SU-DHL-6 (cell line): Measurements from ENCODE around the gene LRBA.
A peak's percentile ranks its signal among the peaks of the same experiment; 100 is the strongest.
"Not testable (repeated sequence)": the region's sequence is repeated elsewhere in the genome, so short reads cannot be mapped to it uniquely, and the experiment has no call there.

ENCODE experiments used
- H2AFZ ChIP-seq: fragments of 200-600 bp; sonication (generic); 2 replicates; pipeline ENCODE4 v1.6.1; 2014; ENCODE audit warnings: low read depth, mild to moderate bottlenecking, moderate library complexity, mixed read lengths, antibody characterized with exemption, low read length; ENCODE audit not compliant: severe bottlenecking
- H3F3A ChIP-seq: fragments of 200-600 bp; shearing (Covaris generic); 2 replicates; pipeline ENCODE4 v1.6.0; 2016; ENCODE audit warnings: antibody characterized with exemption, mild to moderate bottlenecking; ENCODE audit not compliant: insufficient read depth
- H3K27ac ChIP-seq: fragments of 200-600 bp; sonication (generic); 2 replicates; pipeline ENCODE4 v1.5.1; 2016; ENCODE audit warnings: low read depth, mild to moderate bottlenecking, low read length, moderate library complexity, mixed read lengths
- H3K27me3 ChIP-seq: fragments of 200-600 bp; sonication (generic), shearing (Covaris generic); 2 replicates; pipeline ENCODE4 v1.6.0; 2014; ENCODE audit warnings: mild to moderate bottlenecking, low read length
- H3K36me3 ChIP-seq: fragments of 200-600 bp; sonication (generic); 2 replicates; pipeline ENCODE4 v1.6.1; 2014; ENCODE audit warnings: mild to moderate bottlenecking, low read length, mixed read lengths
- H3K4me2 ChIP-seq: fragments of 300-600, 200-600 bp; shearing (Covaris generic), sonication (generic); 2 replicates; pipeline ENCODE4 v1.6.0; 2014; ENCODE audit warnings: low read length, low read depth, mild to moderate bottlenecking; ENCODE audit not compliant: poor library complexity, severe bottlenecking
- H3K4me3 ChIP-seq: fragments of 200-600 bp; sonication (generic); 2 replicates; pipeline ENCODE4 v1.5.1; 2014; ENCODE audit warnings: antibody characterized with exemption, low read length, mild to moderate bottlenecking, mixed read lengths; ENCODE audit not compliant: insufficient read depth, poor library complexity, severe bottlenecking
- H3K79me2 ChIP-seq: fragments of 200-600 bp; sonication (generic); 2 replicates; pipeline ENCODE4 v1.6.1; 2014; ENCODE audit warnings: mild to moderate bottlenecking, low read length, moderate library complexity; ENCODE audit not compliant: insufficient read depth
- H3K9ac ChIP-seq: fragments of 200-600 bp; sonication (generic); 2 replicates; pipeline ENCODE4 v1.7.0; 2014; ENCODE audit warnings: mild to moderate bottlenecking, low read length
- H3K9me2 ChIP-seq: fragments of 200-600 bp; sonication (generic); replicated peaks from 2 replicates; pipeline ENCODE4 v1.6.1; 2014; ENCODE audit warnings: low read length; ENCODE audit not compliant: insufficient read depth
- H3K9me3 ChIP-seq: fragments of 200-600 bp; sonication (generic); 2 replicates; pipeline ENCODE4 v1.6.1; 2014; ENCODE audit warnings: low read length, mixed read lengths; ENCODE audit not compliant: insufficient read depth
- H4K20me1 ChIP-seq: fragments of 200-600 bp; sonication (generic); 2 replicates; pipeline ENCODE4 v1.6.1; 2014; ENCODE audit warnings: low read depth, mild to moderate bottlenecking, antibody characterized with exemption, low read length, moderate library complexity, mixed read lengths
- CTCF ChIP-seq: fragments of 200-600 bp; sonication (generic); IDR thresholded peaks from one replicate; pipeline ENCODE4 v1.5.1; 2017; ENCODE audit warnings: antibody characterized with exemption, mild to moderate bottlenecking, low read length, moderate library complexity; ENCODE audit not compliant: insufficient read depth, poor library complexity, severe bottlenecking
- EZH2phosphoT487 ChIP-seq: fragments of 200-600 bp; sonication (generic), shearing (Covaris generic); conservative IDR thresholded peaks from 2 replicates; pipeline ENCODE4 v1.6.1; 2018; ENCODE audit warnings: mild to moderate bottlenecking, antibody characterized with exemption, low read length, moderate library complexity, mixed read lengths

The LRBA gene

GRCh38 chr4:151000747-151001429 is 14.2 kb downstream of the LRBA start:
- H3K4me2 ChIP-seq = no peak overlapping the region
- no peak overlapping the region for H3K27ac ChIP-seq
- H2AFZ ChIP-seq = no peak overlapping the region
- 0 out of 2 replicates have a peak, but pooled peaks cover 3% of the 10 kb centered on the region for H3F3A ChIP-seq
- TF ChIP-seq EZH2phosphoT487 = no peak
- H3K9me3 ChIP-seq = no peaks in the 10 kb centered on the region
- no peaks in the 10 kb centered on the region for H3K27me3 ChIP-seq
- H3K79me2 ChIP-seq = peaks cover 99% of the 10 kb centered on the region
- H4K20me1 ChIP-seq = no peaks in the 10 kb centered on the region
- H3K4me3 ChIP-seq = no peak overlapping the region
- no peaks in the 10 kb centered on the region for H3K36me3 ChIP-seq
- no peak overlapping the region for H3K9ac ChIP-seq
- no peaks in the 10 kb centered on the region for H3K9me2 ChIP-seq

DNA sequence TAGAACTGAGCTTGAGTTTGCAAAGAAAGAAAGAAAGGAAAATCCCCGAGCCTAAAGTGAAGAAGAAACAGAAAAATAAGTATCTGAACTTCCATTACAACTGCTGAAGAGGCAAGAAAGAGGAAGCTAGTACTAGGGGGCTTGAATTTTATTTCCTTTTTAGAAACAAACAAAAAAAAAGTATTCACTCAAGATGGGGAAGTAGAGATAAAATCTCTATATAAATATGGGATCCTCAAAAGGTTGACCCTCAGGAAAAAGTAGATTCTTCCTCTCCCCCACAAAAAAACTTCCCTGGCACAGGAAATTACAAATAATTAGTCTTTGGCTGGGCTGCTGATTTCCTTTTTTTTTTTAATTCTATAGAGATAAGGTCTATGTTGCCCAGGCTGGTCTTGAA is 16.0 kb downstream of the LRBA start:
- no peak overlapping the region for H3K9ac ChIP-seq

GRCh38 chr4:150997141-150997540 is 17.9 kb downstream of the LRBA start:
- peaks cover 98% of the 10 kb centered on the region for H3K79me2 ChIP-seq
- H2AFZ ChIP-seq = no peak overlapping the region
- no peak overlapping the region for H3K4me2 ChIP-seq
- no peaks in the 10 kb centered on the region for H3K36me3 ChIP-seq
- no peaks in the 10 kb centered on the region for H3K27me3 ChIP-seq
- no peak overlapping the region for H3K4me3 ChIP-seq
- H3K9me2 ChIP-seq = no peaks in the 10 kb centered on the region
- no peaks in the 10 kb centered on the region for H3K9me3 ChIP-seq
- no peak overlapping the region for H3K27ac ChIP-seq
- H3F3A ChIP-seq = 0 out of 2 replicates have a peak, but pooled peaks cover 3% of the 10 kb centered on the region
- TF ChIP-seq CTCF (no peak), EZH2phosphoT487 (no peak)
- no peak overlapping the region for H3K9ac ChIP-seq
- H4K20me1 ChIP-seq = 0 out of 2 replicates have a peak, but pooled peaks cover 7% of the 10 kb centered on the region

More for the DNA sequence above, 16.0 kb downstream of the LRBA start:
- 0 out of 2 replicates have a peak, but pooled peaks cover 3% of the 10 kb centered on the region for H3F3A ChIP-seq
- no peaks in the 10 kb centered on the region for H3K9me3 ChIP-seq
- peak overlapping the region; percentile 45 for H2AFZ ChIP-seq
- H3K4me2 ChIP-seq = peak overlapping the region; percentile 68
- 0 out of 2 replicates have a peak, but pooled peaks cover 7% of the 10 kb centered on the region for H4K20me1 ChIP-seq
- peak overlapping the region; percentile 15 for H3K4me3 ChIP-seq
- peak overlapping the region; percentile 62 for H3K27ac ChIP-seq
- no peaks in the 10 kb centered on the region for H3K36me3 ChIP-seq
- no peaks in the 10 kb centered on the region for H3K9me2 ChIP-seq
- H3K27me3 ChIP-seq = no peaks in the 10 kb centered on the region
- peaks cover 99% of the 10 kb centered on the region for H3K79me2 ChIP-seq
- TF ChIP-seq EZH2phosphoT487 = no peak
- TF ChIP-seq CTCF = no peak

DNA sequence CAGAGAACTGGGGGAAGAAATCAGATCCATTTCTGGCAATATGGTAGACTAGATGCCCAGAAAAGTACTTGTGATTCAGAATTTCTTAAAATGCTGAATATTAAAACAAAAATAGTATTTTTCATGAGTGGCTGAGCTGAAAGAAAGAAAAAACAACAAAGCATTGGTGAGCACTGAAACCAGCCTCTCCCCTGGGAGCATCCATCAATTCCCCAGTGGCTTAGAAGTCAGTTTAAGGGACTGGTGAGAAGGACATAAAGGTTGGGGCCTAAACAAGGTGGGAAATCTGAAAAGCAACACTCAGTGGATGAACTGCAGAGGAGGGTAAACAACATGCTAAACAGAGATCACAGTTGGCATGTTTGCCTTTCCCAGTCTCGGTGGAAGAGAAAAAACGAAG is 20.4 kb downstream of the LRBA start:
- Histone ChIP-seq H3K36me3 (no peaks in the 10 kb centered on the region), H3K9me3 (no peaks in the 10 kb centered on the region), H3K79me2 (peaks cover 98% of the 10 kb centered on the region), H4K20me1 (0 out of 2 replicates have a peak, but pooled peaks cover 7% of the 10 kb centered on the region), H3K9me2 (no peaks in the 10 kb centered on the region), H3K4me3 (no peak overlapping the region), H2AFZ (no peak overlapping the region), H3K9ac (no peak overlapping the region), H3K27ac (no peak overlapping the region), H3F3A (0 out of 2 replicates have a peak, but pooled peaks cover 3% of the 10 kb centered on the region), H3K27me3 (no peaks in the 10 kb centered on the region), H3K4me2 (no peak overlapping the region)
- TF ChIP-seq CTCF (no peak), EZH2phosphoT487 (no peak)

GRCh38 chr4:150993577-150993976 is 21.5 kb downstream of the LRBA start:
- H3K9ac ChIP-seq, H3K36me3 ChIP-seq, H3K4me2 ChIP-seq, H3K27me3 ChIP-seq, H3K27ac ChIP-seq, H3K9me2 ChIP-seq, H3F3A ChIP-seq, H3K4me3 ChIP-seq, H2AFZ ChIP-seq, H3K9me3 ChIP-seq: not testable (repeated sequence)
- H4K20me1 ChIP-seq = 0 out of 2 replicates have a peak, but pooled peaks cover 11% of the 10 kb centered on the region
- H3K79me2 ChIP-seq = peaks cover 97% of the 10 kb centered on the region
